Lower lobe of right lung (tissue), 2 donors: ENCODE results near the gene DUSP14. TPM values are rescaled to one million over a fixed set of nuclear protein-coding genes. Genes with fewer than 3 reads are reported as not detected.
"Not testable (repeated sequence)": the region's sequence is repeated elsewhere in the genome, so short reads cannot be mapped to it uniquely, and the experiment has no call there.

Source experiments
- ATAC-seq, 2 donors: fragments of 200-7000 bp; cut with Tn5 transposase; one replicate each; pipeline ENCODE4 v1.9.1; 2020 to 2022; ENCODE audit warnings: mild to moderate bottlenecking in 2 of 2, moderate library complexity in 2 of 2
- DNase-seq: peaks from one replicate; pipeline ENCODE4 v3.0.0-alpha.2; 2020
- H3K27ac ChIP-seq: fragments of 200-600 bp; one replicate; pipeline ENCODE4 v1.8.0; 2022
- H3K27me3 ChIP-seq: fragments of 200-600 bp; one replicate; pipeline ENCODE4 v1.8.0; 2022; ENCODE audit warnings: low read depth
- H3K36me3 ChIP-seq: fragments of 200-600 bp; one replicate; pipeline ENCODE4 v1.8.0; 2022; ENCODE audit warnings: mild to moderate bottlenecking
- H3K4me1 ChIP-seq: fragments of 200-600 bp; one replicate; pipeline ENCODE4 v1.8.0; 2022
- H3K4me3 ChIP-seq: fragments of 200-600 bp; one replicate; pipeline ENCODE4 v1.8.0; 2022; ENCODE audit warnings: mild to moderate bottlenecking
- H3K9me3 ChIP-seq: fragments of 200-600 bp; one replicate; pipeline ENCODE4 v1.8.0; 2022
- CTCF ChIP-seq: fragments of 200-600 bp; IDR thresholded peaks from one replicate; pipeline ENCODE4 v1.8.0; 2022; ENCODE audit warnings: antibody characterized with exemption, mild to moderate bottlenecking
- intact Hi-C: fragments of 100-400 bp; cut with DNase I; formaldehyde crosslinking; loops from one replicate; pipeline ENCODE4 v1.11.0; 2022
- total RNA-seq: library from RNA; stranded (reverse); fragmentation: NEBNext Ultra II Directional; extraction: Animal tissue kit (Norgen Biotek cat#: 25700); gene quantifications from one replicate; pipeline ENCODE4 v1.2.1, GENCODE V29; 2021
- donor health status: DM: no; HTN: yes; CAD: no; lungs with severe emphysema.

DUSP14 gene
- total RNA-seq, 1 donor from 2014 or later = 7.7 TPM

DNA sequence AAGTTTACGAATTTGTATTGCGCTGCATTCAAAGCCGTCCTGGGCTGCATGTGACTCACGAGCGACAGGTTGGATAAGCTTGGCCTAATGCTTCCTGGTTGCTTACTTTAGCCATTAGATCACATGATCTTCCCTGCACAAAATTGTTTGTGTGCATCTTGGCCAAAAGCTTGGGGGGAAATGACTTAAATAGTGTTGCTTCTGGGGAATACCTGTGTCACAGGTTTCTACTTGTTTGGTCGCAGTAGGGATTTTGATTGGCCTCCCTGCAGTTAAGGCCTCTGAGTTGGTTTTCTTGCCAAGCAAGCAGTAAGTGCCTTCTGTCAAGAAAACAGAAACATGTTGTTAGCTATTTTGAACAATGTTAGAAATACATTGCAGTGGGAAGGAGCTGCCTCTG lies 39.6 kb upstream of the DUSP14 start:
- H3K9me3 ChIP-seq = no peaks in the 10 kb centered on the region
- no peaks in the 10 kb centered on the region for H3K4me1 ChIP-seq
- no peak overlapping the region for H3K4me3 ChIP-seq
- no peaks in the 10 kb centered on the region for H3K27me3 ChIP-seq
- ATAC-seq (no peak), DNase-seq (no peak)
- no peak for TF ChIP-seq CTCF
- no peak overlapping the region for H3K27ac ChIP-seq
- intact Hi-C loops = no loop called here
- H3K36me3 ChIP-seq = peaks cover 59% of the 10 kb centered on the region

DNA sequence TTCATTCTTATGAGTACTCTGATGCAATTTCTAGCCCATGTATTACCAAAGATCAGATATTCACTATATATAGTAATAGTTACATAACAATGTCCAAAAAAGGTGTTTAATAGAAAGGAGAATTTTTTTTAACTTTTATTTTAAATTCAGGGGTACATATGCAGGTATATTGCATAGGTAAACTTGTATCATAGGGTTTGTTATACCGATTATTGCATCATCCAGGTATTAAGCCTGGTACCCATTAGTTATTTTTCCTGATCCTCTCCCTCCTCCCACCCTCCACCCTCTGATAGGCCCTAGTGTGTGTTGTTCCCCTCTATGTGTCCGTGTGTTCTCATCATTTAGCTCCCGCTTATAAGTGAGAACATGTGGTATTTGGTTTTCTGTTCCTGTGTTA lies 31.9 kb upstream of the DUSP14 start:
- DNase-seq, H3K4me3 ChIP-seq, H3K27me3 ChIP-seq, H3K27ac ChIP-seq, H3K4me1 ChIP-seq, ATAC-seq, intact Hi-C loops, H3K9me3 ChIP-seq: not testable (repeated sequence)
- H3K36me3 ChIP-seq = peaks cover 34% of the 10 kb centered on the region

DNA sequence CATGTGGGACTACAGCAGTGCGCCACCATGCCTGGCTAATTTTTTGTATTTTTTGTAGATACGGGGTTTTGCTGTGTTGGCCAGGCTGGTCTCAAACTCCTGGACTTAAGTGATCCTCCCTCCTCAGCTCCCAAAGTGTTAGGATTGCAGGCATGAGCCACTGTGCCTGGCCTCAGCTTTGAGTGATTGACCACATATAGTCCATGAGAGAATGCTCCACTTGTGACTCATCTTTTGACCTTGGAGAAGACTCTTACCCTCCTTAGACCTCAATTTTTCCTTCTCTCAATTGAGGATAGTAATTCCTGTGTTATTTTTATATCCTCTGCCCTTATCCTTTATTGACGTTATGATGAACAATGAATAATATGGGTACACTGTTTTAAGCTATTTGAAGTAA lies 30.9 kb upstream of the DUSP14 start:
- Histone ChIP-seq H3K27me3 (no peaks in the 10 kb centered on the region), H3K9me3 (no peaks in the 10 kb centered on the region), H3K4me1 (no peaks in the 10 kb centered on the region), H3K4me3 (no peak overlapping the region), H3K36me3 (peaks cover 43% of the 10 kb centered on the region), H3K27ac (no peak overlapping the region)
- intact Hi-C loops = no loop called here
- DNase-seq (no peak), ATAC-seq (no peak)
- no peak for TF ChIP-seq CTCF

- no peaks in the 10 kb centered on the region for H3K9me3 ChIP-seq
- H3K36me3 ChIP-seq = peaks cover 62% of the 10 kb centered on the region
- no peak overlapping the region for H3K27ac ChIP-seq
- no peaks in the 10 kb centered on the region for H3K27me3 ChIP-seq
- ATAC-seq (no peak), DNase-seq (no peak)
- intact Hi-C loops = no loop called here
- H3K4me1 ChIP-seq = no peaks in the 10 kb centered on the region
- TF ChIP-seq CTCF = no peak
- H3K4me3 ChIP-seq = no peak overlapping the region
Measured at GRCh38 chr17:37461668-37462067, 28.0 kb upstream of the DUSP14 start.

- ATAC-seq = no peak
- Histone ChIP-seq H3K9me3 (no peaks in the 10 kb centered on the region), H3K4me3 (no peak overlapping the region), H3K4me1 (no peaks in the 10 kb centered on the region), H3K27ac (no peak overlapping the region), H3K27me3 (no peaks in the 10 kb centered on the region), H3K36me3 (peaks cover 70% of the 10 kb centered on the region)
- intact Hi-C loops = no loop called here
- no peak for TF ChIP-seq CTCF
- no peak for DNase-seq
Measured at GRCh38 chr17:37462492-37462891, 27.2 kb upstream of the DUSP14 start.

DNA sequence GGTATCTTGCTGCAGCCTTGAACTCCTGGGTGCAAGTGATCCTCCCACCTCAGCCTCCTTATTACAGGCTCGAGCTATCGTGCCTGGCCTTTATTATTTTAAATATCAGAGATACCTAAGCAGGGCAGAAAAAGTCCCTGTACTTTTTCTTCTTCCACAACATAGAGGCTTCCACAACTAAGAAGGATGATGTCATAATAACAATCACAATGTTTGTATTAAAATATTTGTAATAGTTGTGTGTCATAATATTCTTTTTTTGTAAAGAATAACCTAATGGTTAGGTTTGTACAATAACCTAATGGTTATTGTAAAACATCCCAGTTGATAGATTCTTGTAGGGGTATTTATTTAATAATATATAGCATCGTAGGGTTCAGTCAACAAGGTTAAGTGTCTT lies 26.7 kb upstream of the DUSP14 start:
- H3K36me3 ChIP-seq = peaks cover 76% of the 10 kb centered on the region
- no peak overlapping the region for H3K27ac ChIP-seq
- H3K4me1 ChIP-seq = no peaks in the 10 kb centered on the region
- H3K27me3 ChIP-seq = no peaks in the 10 kb centered on the region
- DNase-seq (no peak), ATAC-seq (no peak)
- H3K4me3 ChIP-seq = no peak overlapping the region
- H3K9me3 ChIP-seq = no peaks in the 10 kb centered on the region
- TF ChIP-seq CTCF = no peak
- intact Hi-C loops = no loop called here
